ENCODE data around the gene GDPD1. TPM values are rescaled to one million over a fixed set of nuclear protein-coding genes. Genes with fewer than 3 reads are reported as not detected.

The GDPD1 gene
- total and polyA plus RNA-seq, 8 donors, result 0.53 to 2.4 (median 1.2) TPM

GRCh38 chr17:59230764-59231163, 10.5 kb downstream of the GDPD1 start:
- intact Hi-C loops (cut with DNase I), result no loop called here
- 72 to 83% methylated on average over 3 of the region's 3 CpGs for WGBS, 2 donors
- ATAC-seq (no peak), DNase-seq (no peak), FAIRE-seq (no peak)
- Histone ChIP-seq H3K9me3 (no peaks in the 10 kb centered on the region), H3K27ac (no peak overlapping the region), H3K27me3 (no peaks in the 10 kb centered on the region), H3K4me3 (no peak overlapping the region), H3K4me1 (no peaks in the 10 kb centered on the region), H3K36me3 (no peaks in the 10 kb centered on the region)
- no peak for TF ChIP-seq CTCF (IDR thresholded peaks at IDR 0.05)

- no peak for FAIRE-seq
Observed at GRCh38 chr17:59234631-59235030, 14.3 kb downstream of the GDPD1 start.

GRCh38 chr17:59238906-59239305, 18.6 kb downstream of the GDPD1 start:
- FAIRE-seq (no peak), ATAC-seq (no peak), DNase-seq (no peak)
- TF ChIP-seq CTCF (IDR thresholded peaks at IDR 0.05), result no peak
- Histone ChIP-seq H3K27me3 (no peaks in the 10 kb centered on the region), H3K4me3 (no peak overlapping the region), H3K36me3 (no peaks in the 10 kb centered on the region), H3K4me1 (no peaks in the 10 kb centered on the region), H3K27ac (no peak overlapping the region), H3K9me3 (no peaks in the 10 kb centered on the region)
- intact Hi-C loops (cut with DNase I), result no loop called here
- WGBS, 2 donors, result 77 to 84% methylated on average over 2 of the region's 2 CpGs

More at GRCh38 chr17:59234631-59235030, 14.3 kb downstream of the GDPD1 start:
- no peaks in the 10 kb centered on the region for H3K27me3 ChIP-seq
- H3K4me1 ChIP-seq, result no peaks in the 10 kb centered on the region
- no peak overlapping the region for H3K4me3 ChIP-seq
- no peaks in the 10 kb centered on the region for H3K36me3 ChIP-seq
- intact Hi-C loops (cut with DNase I), result no loop called here
- ATAC-seq (no peak), DNase-seq (no peak)
- no peaks in the 10 kb centered on the region for H3K9me3 ChIP-seq
- no peak for TF ChIP-seq CTCF (IDR thresholded peaks at IDR 0.05)
- H3K27ac ChIP-seq, result no peak overlapping the region

- whole genome bisulfite sequencing, 2 donors, result 88 to 91% methylated on average over 6 of the region's 6 CpGs
- no peak for TF ChIP-seq CTCF (IDR thresholded peaks at IDR 0.05)
- no peak overlapping the region for H3K27ac ChIP-seq
- no peak overlapping the region for H3K4me3 ChIP-seq
- no peak for FAIRE-seq
- no peaks in the 10 kb centered on the region for H3K9me3 ChIP-seq
- intact Hi-C loops (cut with DNase I), result no loop called here
- no peaks in the 10 kb centered on the region for H3K4me1 ChIP-seq
- no peak for DNase-seq
- H3K36me3 ChIP-seq, result no peaks in the 10 kb centered on the region
- H3K27me3 ChIP-seq, result no peaks in the 10 kb centered on the region
- no peak for ATAC-seq
Observed at GRCh38 chr17:59244081-59244480, 23.8 kb downstream of the GDPD1 start.

- H3K4me3 ChIP-seq, result no peak overlapping the region
- TF ChIP-seq CTCF (IDR thresholded peaks at IDR 0.05), result no peak
- DNase-seq (no peak), FAIRE-seq (no peak), ATAC-seq (no peak)
- no peaks in the 10 kb centered on the region for H3K27me3 ChIP-seq
- 74 to 80% methylated on average over 2 of the region's 2 CpGs for WGBS, 2 donors
- no peaks in the 10 kb centered on the region for H3K9me3 ChIP-seq
- H3K4me1 ChIP-seq, result no peaks in the 10 kb centered on the region
- intact Hi-C loops (cut with DNase I), result no loop called here
- H3K36me3 ChIP-seq, result no peaks in the 10 kb centered on the region
- H3K27ac ChIP-seq, result no peak overlapping the region
Observed at GRCh38 chr17:59254742-59255141, 34.4 kb downstream of the GDPD1 start.
